Fibroblast of lung (primary cell): ENCODE measurements around the gene TCOF1. TPM values are rescaled to one million over a fixed set of nuclear protein-coding genes. Genes with fewer than 3 reads are reported as not detected.
A peak's percentile ranks its signal among the peaks of the same experiment; 100 is the strongest.

Experiments
- DNase-seq, 2 donors: peaks; one replicate each; pipeline versions ENCODE4 v3.0.0 to v3.0.0-alpha.2; 2010; ENCODE audit warnings: low read depth in 2 of 2
- H2AFZ ChIP-seq: 2 replicates; pipeline ENCODE4 v1.5.1; 2012; ENCODE audit warnings: low read length, control low read depth, inconsistent platforms
- H3K27ac ChIP-seq: 2 replicates; pipeline ENCODE4 v1.5.1; 2011; ENCODE audit warnings: low read length, control low read depth; ENCODE audit not compliant: insufficient read depth
- H3K27me3 ChIP-seq: 2 replicates; pipeline ENCODE4 v1.5.1; 2011; ENCODE audit warnings: mild to moderate bottlenecking, low read length; ENCODE audit not compliant: control insufficient read depth, insufficient read depth
- H3K36me3 ChIP-seq: 2 replicates; pipeline ENCODE4 v1.5.1; 2011; ENCODE audit warnings: low read length; ENCODE audit not compliant: control insufficient read depth, insufficient read depth
- H3K4me1 ChIP-seq: 2 replicates; pipeline ENCODE4 v1.5.1; 2011; ENCODE audit warnings: low read length; ENCODE audit not compliant: control insufficient read depth, insufficient read depth; ENCODE audit errors: extremely low read depth
- H3K4me2 ChIP-seq: 2 replicates; pipeline ENCODE4 v1.5.1; 2011; ENCODE audit warnings: low read length, control low read depth; ENCODE audit not compliant: insufficient read depth; ENCODE audit errors: extremely low read depth
- H3K4me3 ChIP-seq, 4 experiments: fragments of 200-600 bp in 1 of 4; sonication (generic) in 1 of 4; replicated peaks in 1 of 4; 2 replicates each; pipeline ENCODE4 v1.5.1; 2011 to 2016; ENCODE audit warnings: low read length in 4 of 4, low read depth in 3 of 4, mild to moderate bottlenecking in 3 of 4, control low read depth in 2 of 4, inconsistent platforms in 1 of 4, mixed read lengths in 1 of 4; ENCODE audit not compliant: insufficient read depth in 1 of 4; ENCODE audit errors: control extremely low read depth in 1 of 4
- H3K79me2 ChIP-seq: 2 replicates; pipeline ENCODE4 v1.5.1; 2012; ENCODE audit warnings: mild to moderate bottlenecking, low read length, inconsistent platforms; ENCODE audit not compliant: control insufficient read depth, insufficient read depth
- H3K9ac ChIP-seq: 2 replicates; pipeline ENCODE4 v1.5.1; 2011; ENCODE audit warnings: mild to moderate bottlenecking, low read length, control low read depth; ENCODE audit not compliant: insufficient read depth
- H3K9me3 ChIP-seq: 2 replicates; pipeline ENCODE4 v1.5.1; 2012; ENCODE audit warnings: low read depth, low read length; ENCODE audit not compliant: control insufficient read depth, insufficient read depth
- H4K20me1 ChIP-seq: 2 replicates; pipeline ENCODE4 v1.5.1; 2011; ENCODE audit warnings: low read length; ENCODE audit not compliant: control insufficient read depth, insufficient read depth; ENCODE audit errors: extremely low read depth
- CTCF ChIP-seq, 2 donors: IDR thresholded peaks in 1 of 2; conservative IDR thresholded peaks in 1 of 2; 1 replicate in 1 of 2; 2 replicates in 1 of 2; pipeline ENCODE4 v1.5.1; 2011 to 2012; ENCODE audit warnings: low read length in 2 of 2, control low read depth in 1 of 2, inconsistent platforms in 1 of 2, low read depth in 1 of 2, mild to moderate bottlenecking in 1 of 2
- EZH2 ChIP-seq: IDR thresholded peaks from 2 replicates; pipeline ENCODE4 v1.5.1; 2012; ENCODE audit warnings: low read length, control low read depth, mild to moderate bottlenecking; ENCODE audit errors: missing control alignments
- polyA plus RNA-seq, 2 donors: library from polyadenylated mRNA; depleted of rRNA in 1 of 2; stranded (reverse) in 1 of 2; unstranded in 1 of 2; fragments of >200 nt; gene quantifications; 2 replicates each; pipeline ENCODE4 v1.2.1, GENCODE V29; 2011 to 2012; ENCODE audit warnings: missing spikeins in 1 of 2
- total RNA-seq: library from RNA; depleted of rRNA; stranded (reverse); fragments of >200 nt; gene quantifications from 2 replicates; pipeline ENCODE4 v1.2.1, GENCODE V29; 2014

The TCOF1 gene
- total and polyA plus RNA-seq, 2 donors (not counting 1 experiment from before 2014, with no cell fraction given), result 8.5 to 10.6 TPM

GRCh38 chr5:150319484-150319790 lies 38.1 kb upstream of the TCOF1 start:
- TF ChIP-seq EZH2 (no peak), CTCF (conservative IDR thresholded peaks at IDR 0.05 in 1 of 2, IDR thresholded peaks at IDR 0.05 in 1 of 2; ENCODE audit: low read depth in 1 of 2, low read length in 2 of 2) (no peak)
- Histone ChIP-seq H3K4me1 (peaks cover 28% of the 10 kb centered on the region), H3K79me2 (no peaks in the 10 kb centered on the region), H3K4me2 (no peak overlapping the region), H3K9ac (no peak overlapping the region), H3K27me3 (no peaks in the 10 kb centered on the region), H3K36me3 (no peaks in the 10 kb centered on the region), H3K27ac (peak overlapping the region; percentile 77), H3K9me3 (no peaks in the 10 kb centered on the region), H3K4me3 (no peak overlapping the region), H4K20me1 (no peaks in the 10 kb centered on the region), H2AFZ (no peak overlapping the region)
- no peak for DNase-seq

GRCh38 chr5:150320044-150320613 lies 37.4 kb upstream of the TCOF1 start:
- peak; percentile 90 to 93 for DNase-seq
- TF ChIP-seq EZH2 (no peak), CTCF (conservative IDR thresholded peaks at IDR 0.05 in 1 of 2, IDR thresholded peaks at IDR 0.05 in 1 of 2; ENCODE audit: low read depth in 1 of 2, low read length in 2 of 2) (no peak)
- Histone ChIP-seq H3K9me3 (no peaks in the 10 kb centered on the region), H3K9ac (no peak overlapping the region), H4K20me1 (no peaks in the 10 kb centered on the region), H3K27me3 (no peaks in the 10 kb centered on the region), H3K4me2 (no peak overlapping the region), H3K27ac (no peak overlapping the region), H3K79me2 (no peaks in the 10 kb centered on the region), H3K4me1 (peaks cover 28% of the 10 kb centered on the region), H2AFZ (no peak overlapping the region), H3K36me3 (no peaks in the 10 kb centered on the region), H3K4me3 (no peak overlapping the region)

- Histone ChIP-seq H2AFZ (no peak overlapping the region), H3K4me1 (peaks cover 28% of the 10 kb centered on the region)
- no peak for DNase-seq
Measured at GRCh38 chr5:150321211-150321610, 36.3 kb upstream of the TCOF1 start.

More at GRCh38 chr5:150321211-150321610, 36.3 kb upstream of the TCOF1 start:
- TF ChIP-seq EZH2, result no peak
- no peak for TF ChIP-seq CTCF (conservative IDR thresholded peaks at IDR 0.05 in 1 of 2, IDR thresholded peaks at IDR 0.05 in 1 of 2; ENCODE audit: low read depth in 1 of 2, low read length in 2 of 2)
- Histone ChIP-seq H3K4me2 (no peak overlapping the region), H3K9me3 (no peaks in the 10 kb centered on the region), H3K4me3 (no peak overlapping the region), H3K27me3 (no peaks in the 10 kb centered on the region), H4K20me1 (no peaks in the 10 kb centered on the region), H3K27ac (no peak overlapping the region), H3K9ac (no peak overlapping the region), H3K79me2 (no peaks in the 10 kb centered on the region), H3K36me3 (no peaks in the 10 kb centered on the region)
